Activated CD4-positive, alpha-beta T cell treated with anti-CD3 and anti-CD28 coated beads, Interleukin-2, Interleukin-4, amounts not matched to agents 100 ng/mL and 50 ng/mL, durations not matched to agents 16 hours and 8 hours (primary cell): ENCODE data around the gene USP38.
"Not testable (repeated sequence)": the region's sequence is repeated elsewhere in the genome, so short reads cannot be mapped to it uniquely, and the experiment has no call there.

Experiments used
- DNase-seq: peaks from one replicate; pipeline ENCODE4 v3.0.0-alpha.2; 2020; ENCODE audit warnings: low spot score

The USP38 gene

DNA sequence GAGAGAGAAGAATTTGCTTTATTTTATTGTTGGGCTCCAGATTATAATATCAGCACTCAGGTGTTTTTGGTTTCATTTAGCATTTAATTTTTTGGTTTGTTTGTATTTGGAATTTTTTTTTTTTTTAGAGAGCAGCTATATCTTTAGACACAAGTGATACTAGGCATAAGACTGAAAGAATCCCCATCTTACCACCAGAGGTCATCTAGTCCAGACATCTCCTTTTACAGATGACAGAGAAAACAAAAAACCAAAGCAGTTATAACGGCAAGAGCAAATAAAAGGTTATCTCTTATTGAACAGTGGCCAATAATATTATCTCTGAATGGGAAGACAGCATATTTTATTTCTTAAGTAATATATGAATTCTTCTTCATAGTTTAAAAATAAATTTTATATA, 22.8 kb downstream of the USP38 start:
- no peak for DNase-seq

DNA sequence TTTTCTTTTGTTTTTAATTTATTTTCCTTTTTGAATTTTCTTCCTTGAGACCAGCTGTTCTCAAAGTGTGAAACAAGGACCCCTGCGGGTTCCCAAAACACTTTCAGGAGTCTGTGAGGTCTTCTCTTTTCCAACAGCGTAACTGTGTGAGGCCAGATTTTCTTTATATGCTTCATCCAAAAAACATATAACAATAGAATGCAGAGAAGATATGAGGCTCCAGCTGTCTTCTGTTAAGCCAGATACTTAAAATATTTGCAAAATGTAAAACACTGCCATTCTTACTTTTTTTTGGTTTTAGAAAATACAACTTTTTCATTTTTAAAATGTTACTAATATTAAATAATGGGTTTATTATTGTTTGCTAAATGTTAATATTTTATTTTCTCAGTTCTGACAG, 27.8 kb downstream of the USP38 start:
- DNase-seq, result no peak

DNA sequence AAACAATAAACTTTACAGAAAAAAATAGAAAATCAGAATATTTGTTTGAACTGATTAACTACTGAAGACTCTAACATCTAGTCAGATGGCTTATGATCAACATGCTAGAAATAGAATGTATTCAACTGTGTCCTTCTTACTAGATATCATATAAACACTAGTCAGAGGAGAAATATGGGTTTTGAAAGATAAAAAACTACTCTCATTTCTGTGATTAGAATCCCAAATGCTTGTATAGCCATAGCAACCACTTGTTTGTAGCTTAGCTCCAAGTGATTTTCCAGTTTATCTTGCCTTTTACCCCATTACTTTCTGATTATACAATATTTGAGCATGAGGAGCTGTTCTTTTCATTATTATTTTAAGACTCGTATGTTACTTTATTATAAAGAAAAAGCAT, 31.2 kb downstream of the USP38 start:
- no peak for DNase-seq

DNA sequence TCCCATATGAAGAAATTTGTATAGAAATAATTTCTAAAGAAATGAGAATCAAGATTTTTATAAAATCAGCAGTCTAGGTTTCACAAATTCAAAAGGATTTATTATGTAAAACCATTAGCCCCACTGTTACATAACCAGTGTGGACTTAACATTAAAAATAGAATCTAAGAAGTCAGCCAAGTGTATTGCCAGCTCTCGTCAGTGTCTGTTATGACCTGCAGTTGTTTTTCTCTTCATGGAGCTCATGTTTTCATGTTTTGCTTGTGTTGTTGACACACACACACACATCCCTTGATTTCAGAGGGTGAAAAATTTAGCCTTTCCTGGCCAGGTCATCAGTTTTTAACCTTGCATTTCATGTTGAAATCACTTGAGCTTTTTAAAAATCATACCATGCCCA, 39.5 kb downstream of the USP38 start:
- DNase-seq, result no peak

DNA sequence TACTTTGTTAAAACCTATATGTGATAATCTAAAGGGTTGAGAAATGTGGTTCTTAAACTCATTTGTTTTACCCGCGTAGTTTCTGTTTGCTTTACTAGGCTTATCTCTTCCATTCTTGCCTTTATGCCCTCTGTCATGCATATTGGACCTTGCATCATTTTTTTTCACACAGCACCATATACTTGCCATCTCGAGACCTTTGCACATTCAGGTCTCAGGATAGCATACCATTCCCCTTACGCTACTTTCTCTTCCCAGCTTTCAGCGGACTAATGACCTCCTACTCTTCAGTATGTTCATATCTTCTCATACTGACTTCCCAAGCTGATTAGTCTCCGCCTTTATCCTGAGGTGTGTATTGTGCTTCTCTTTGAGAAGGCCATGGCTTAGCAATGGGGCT, 40.5 kb downstream of the USP38 start:
- no peak for DNase-seq

DNA sequence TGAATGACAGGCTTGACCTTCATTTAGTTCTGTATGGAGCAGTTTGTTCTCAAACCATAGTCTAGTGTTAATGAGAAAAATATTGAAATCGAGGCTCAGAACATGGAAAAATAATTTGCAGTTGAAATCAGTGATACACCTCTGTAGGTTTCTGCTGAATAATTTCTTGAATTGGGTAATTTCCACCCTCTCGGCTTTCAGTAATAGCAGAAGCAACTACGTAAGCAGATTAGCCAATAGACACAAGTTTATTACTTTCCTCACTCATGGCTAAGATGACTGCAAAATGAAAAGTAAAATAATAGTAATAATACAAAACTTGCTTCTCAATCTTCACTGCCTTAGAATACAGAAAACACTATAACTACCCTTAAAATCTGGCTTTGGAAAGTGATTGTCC, 46.0 kb downstream of the USP38 start:
- DNase-seq, result peak; percentile 15

DNA sequence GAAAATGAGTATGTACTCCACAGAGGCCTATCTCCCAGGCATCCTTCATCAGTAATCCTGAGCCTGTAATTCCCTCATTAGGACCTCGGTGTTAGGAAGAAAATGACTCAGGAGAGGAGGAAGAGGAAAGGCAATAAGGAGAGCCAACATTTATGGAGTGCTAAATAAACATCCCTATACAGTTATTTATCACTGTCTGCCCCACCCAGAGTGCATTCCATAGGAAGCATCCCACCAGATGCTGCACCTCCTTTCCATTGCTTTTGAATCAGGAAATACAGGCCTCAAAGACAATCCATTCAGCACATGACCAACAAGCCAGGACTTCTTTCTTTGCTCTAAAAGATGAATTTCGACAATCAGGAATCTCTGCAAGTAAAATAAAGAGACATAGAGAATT, 47.6 kb downstream of the USP38 start:
- DNase-seq, result no peak

DNA sequence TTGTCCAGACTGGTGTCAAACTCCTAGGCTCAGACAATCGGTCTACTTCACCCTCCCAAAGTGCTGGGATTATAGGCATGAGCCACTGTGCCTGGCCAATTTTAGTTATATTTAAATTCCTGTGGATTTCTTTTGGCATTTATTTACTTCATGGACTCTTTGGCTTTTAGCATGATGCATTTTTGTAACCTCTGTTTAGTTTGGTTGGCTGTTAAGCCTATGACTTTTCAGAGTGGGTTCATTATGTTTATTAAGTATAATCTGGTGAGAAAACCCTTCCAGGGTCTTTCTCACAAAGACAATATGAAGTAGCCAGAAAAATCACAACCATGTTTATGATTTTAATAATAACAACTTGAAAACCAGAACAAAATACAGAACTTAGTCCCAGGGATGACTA, 49.4 kb downstream of the USP38 start:
- no peak for DNase-seq

DNA sequence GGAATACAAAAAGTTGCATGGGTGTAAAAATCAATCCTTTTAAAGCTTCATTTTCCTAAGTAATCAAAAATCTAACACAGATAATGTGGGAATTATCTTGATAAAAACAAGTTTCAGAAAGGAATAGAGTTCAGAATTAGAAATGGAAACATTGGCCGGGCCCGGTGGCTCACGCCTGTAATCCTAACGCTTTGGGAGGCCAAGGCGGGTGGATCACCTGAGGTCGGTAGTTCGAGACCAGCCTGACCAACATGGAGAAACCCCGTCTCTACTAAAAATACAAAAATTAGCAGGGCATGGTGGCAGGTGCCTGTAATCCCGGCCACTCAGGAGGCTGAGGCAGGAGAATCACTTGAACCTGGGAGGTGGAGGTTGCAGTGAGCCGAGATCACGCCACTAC, 52.5 kb downstream of the USP38 start:
- DNase-seq, result not testable (repeated sequence)

DNA sequence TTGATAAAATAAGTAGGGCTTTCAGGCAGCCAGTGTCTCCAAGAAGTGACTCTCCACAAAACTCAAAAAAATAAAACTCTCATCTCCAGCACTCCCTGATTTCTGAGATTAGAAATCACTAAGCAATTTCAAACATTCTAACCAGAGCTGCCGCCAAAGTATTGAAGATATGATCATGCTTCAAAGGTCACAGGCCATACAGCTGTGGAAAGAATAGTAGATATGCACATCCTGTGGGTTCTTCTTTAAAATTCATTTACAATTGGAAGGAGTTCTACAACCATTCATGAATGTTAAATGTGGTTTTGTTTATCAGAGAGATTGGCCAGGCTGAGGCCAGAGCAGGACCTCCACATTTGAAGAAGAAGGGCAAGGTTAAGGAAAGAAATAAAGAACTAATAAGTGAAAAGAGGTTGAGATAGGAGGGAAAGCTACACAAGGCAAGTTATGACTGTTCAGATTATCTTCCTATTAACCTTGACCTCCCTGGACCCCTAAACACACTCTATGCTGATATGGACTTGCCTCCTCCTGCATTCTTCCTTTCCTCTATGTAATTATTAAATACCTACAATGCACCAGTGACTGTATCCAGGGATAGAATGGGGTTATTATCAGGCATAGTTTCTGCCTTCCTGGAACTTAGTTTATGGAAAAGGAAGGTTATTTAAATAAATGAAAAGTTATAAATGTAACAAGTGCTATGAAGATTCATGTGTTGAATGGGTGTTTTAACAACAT, 56.4 kb downstream of the USP38 start:
- DNase-seq, result no peak

DNA sequence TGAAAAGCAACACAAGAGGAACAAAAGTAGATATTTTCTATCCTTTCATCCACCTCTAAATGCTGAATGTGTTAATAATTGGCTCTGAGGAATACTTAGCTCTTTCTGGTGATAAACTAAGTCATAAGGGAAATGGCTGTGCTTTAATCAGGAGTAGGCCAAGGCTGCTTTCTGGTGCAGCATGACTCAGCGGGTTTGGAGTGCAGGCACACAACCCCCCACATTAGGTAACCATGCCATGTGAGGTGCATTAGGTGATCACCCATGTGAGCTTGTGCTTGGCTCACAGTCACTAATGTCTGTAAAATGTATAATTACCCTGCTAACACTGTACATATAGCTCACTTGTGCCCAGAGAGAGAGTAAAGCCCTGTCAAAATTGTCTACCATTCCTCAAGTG, 57.2 kb downstream of the USP38 start:
- no peak for DNase-seq

DNA sequence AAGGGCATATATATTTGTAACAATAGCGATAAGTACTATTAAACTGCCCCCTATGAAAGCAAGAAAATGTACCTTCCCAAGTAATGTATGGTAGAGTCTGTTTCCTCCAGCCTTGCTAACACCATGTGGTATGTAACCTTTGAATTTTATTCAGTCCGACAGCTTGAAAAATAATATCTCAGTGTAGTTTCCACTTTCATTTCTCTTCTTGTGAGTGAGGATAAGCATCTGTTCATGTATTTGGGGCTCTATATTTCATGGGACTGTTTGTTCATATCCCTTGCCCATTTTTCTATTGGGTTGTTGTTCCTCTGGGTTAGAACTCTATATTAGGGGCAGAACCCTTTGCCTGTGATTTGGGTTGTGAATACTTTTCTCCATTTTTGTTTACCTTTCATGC, 58.3 kb downstream of the USP38 start:
- DNase-seq, result no peak

DNA sequence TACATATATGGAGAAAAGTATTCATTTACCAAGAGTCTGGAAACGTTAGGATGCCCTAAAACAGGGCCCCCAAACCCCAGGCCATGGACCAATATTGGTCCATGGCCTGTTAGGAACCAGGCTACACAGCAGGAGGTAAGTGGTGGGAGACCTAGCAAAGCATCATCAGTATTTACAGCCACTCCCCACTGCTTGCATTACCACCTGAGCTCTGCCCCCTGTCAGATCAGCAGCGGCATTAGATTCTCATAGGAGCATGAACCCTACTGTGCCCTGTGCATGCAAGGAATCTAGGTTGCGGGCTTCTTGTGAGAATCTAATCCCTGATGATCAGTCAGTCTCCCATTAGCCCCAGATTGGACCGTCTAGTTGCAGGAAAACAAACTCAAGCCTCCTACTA, 62.3 kb downstream of the USP38 start:
- DNase-seq, result no peak

DNA sequence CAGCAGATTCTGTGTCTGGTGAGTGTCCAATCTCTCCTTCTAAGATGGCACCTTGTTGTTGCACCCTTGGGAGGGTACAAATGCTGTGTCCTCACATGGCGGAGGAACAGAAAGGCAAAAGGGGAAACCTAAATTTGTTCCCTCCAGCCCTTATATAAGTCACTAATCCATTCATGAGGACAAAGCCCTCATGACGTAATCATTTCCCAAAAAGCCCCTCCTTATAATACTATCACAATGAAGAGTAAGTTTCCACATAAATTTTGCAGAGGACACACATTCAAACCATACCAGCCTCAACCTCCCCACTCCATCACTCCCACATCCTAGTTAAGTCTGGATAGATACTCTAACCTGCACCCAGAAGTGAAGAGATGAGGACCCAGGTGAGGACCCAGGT, 63.1 kb downstream of the USP38 start:
- DNase-seq, result no peak

DNA sequence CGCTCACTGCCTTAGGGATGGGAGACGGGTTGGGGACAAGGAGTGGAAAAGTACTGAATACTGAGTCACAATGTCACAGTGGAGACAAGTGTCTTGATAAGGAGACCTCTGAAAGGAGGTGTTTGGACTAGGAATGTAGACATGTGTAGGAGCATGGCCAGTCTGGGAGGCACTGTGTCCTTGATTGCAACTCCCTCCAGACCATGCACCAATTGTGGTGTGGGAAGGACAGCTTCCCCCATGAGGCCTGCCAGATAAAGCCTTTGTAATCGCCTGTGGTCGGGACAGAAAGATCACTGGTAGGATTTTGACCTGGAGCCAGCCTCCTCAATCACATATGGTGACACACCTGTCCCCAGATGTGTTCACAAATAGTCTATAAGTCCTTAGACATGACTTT, 64.1 kb downstream of the USP38 start:
- no peak for DNase-seq

DNA sequence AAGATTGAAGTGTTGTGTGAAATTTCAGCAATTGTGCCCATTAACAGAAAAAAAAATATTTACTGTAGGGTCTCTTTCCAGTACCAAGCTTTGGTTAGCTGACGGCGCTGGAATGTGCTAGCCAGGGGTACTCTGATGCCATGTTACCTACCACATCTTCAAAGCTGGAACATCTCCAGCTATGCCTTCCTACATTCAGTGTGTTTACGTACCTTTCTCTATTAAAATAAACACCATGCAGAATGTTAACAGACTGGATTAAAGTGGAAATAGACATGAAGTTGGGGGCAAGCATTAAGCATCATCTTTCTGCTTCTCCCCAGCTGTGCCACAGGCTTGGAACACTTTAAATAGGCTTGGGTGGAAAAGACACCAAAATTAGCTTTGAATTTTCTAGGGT, 65.9 kb downstream of the USP38 start:
- no peak for DNase-seq

DNA sequence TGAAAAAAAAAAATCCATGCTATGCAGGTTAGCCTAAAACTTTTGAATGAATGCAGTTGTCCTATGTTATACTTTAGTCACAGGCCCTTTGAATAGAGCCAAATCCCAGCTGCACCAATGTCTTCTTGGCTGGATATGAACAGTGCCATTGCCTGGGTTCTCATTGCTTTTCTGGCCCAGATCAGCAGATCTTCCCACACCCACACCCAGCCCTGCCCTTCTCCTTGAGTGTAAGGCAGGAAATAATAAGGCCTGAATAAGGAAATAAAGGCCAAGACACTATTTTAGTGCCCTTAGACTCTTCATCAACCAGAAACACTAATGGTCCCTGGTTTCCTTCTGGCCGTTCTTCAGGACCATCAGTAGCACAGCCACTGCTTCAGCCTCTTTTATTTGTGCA, 66.6 kb downstream of the USP38 start:
- DNase-seq, result no peak

DNA sequence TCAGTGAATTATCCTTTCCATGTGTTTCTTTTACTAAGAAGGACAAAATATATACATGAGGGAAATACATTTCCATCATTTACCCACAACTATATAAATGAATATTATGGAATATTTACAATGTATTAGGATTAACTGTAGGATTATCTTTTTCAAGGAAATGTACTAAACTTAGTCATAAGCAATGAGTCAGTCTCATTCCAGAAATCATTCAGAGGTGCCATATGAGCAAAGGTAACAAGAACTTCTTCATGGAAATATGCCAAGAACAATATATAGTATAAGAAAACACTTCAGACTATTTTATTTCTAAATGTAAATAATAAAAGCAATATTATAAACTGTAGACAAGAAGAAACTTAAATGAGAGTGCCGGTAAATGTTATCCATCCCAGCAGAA, 67.1 kb downstream of the USP38 start:
- no peak for DNase-seq

DNA sequence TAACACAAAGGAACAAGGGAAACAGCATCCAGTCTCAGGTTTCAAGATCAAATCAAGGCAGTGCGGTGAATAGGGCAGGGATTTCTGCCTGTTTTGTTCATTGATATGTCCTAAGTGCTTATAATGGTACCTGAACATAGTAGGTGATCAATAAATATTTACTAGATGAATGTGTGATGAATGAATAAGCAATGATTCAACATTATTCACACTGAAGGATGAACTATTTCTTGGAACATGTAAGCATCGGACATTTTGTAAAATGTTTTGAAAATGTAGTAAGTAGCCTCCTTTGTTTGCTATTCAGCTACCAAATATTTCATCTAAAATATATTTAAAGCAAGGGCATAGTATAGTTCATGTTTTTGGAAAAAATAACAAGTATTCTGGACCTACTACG, 67.8 kb downstream of the USP38 start:
- no peak for DNase-seq

DNA sequence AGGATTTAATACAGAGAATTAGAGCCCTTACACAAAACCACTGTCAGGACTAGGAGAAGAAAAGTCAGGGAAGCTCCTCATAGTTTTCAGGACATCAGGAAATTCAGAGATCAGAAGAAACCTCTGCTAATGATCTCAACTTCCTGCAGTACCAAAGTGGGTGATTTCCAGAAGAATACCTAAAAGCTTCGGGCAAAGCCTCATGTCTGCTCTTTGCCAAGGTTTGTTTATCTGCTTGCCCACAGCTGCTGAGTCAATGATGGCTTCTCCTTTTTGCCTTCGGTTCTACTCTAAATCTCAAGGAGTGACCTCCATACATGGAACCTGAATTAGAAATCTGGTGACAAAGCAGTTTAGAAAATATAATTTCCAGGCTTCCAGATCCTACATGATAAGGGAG, 68.4 kb downstream of the USP38 start:
- no peak for DNase-seq

DNA sequence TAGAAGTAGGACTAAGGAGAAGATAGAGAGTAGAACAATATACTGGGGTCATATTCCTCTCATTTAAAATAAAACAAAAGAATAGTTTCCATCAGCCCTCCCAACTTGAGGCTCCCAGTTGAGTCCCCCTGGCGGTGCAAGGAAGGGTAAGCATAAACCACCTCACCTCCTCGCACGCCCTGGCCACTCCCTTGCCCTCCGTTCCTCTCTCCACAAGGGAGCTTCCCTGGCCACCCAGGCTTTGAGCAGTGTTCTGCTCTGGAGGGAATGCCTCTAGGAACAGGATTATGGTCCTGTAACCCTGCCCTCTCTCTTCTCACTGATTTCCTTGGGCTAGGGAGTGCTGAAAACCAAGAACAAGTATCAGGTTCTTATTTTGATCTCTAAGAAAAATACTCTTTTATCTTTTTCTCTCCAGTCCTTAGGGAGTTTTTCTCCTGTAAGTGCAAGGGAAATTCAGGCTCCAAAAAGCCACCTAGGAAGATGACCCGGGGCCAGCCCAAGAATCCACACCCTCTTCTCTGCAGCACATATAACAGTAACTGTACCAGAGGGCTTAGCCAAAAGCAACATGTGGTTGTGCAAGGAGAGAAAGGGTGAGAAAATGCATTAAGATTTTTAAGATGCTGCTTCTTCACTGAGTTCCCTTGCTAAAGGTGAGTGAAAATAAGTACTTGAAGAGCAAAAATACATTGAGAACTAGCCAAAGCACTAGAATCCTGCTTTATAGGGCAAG, 69.9 kb downstream of the USP38 start:
- no peak for DNase-seq

DNA sequence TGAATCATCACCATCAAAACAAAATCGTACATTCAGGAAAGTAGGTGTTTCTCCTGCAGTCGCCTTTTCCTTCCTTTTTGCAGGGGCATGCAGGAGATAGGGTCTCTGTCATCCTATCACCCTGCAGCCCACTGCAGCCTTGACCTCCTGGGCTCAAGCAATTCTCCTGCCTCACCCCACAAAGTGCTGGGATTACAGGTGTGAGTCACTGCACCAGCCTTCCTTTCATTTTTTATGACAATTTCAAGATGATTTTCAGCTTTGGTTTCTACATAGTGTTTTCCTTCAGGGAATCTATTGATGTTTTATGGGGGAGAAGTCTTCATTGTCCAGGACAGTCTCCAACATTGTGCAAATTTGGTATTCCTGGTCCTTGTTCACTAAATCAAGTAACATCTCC, 71.7 kb downstream of the USP38 start:
- no peak for DNase-seq

DNA sequence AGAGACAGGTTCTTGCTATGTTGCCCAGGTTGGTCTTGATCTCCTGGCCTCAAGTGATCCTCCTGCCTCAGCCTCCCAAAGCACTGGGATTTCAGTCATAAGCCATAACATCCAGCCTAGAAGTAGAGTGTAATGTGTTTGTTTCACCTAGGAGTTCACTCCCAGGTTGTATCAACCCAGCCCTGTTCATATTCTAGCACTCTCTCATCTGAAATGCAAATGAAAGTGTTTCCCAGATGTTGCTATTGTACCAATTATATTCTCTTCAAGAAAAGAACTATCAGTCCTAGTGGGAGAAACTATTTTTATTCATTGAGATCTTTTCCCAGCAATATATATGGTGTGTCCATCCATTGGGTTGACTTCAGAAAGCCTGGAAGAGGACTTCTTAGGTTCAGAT, 72.6 kb downstream of the USP38 start:
- no peak for DNase-seq

DNA sequence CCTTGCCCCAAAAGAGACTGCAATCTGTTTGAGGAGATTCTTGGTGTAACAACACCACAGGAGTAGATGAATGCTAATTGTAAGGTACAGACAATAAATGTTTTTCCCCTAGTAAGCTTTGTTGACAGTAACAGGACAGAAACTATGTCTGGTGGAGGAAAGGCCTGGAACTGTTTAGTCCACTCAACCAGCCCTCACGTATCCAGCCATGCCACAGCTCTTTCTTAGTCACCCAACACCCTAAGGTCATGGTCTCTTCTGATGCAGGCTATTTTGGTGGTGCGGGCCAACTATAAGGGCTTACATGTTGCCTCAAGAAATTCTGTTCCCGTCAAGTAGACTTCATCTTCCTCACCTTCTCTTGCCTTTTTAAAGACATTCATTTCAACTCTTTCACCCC, 76.0 kb downstream of the USP38 start:
- no peak for DNase-seq
